ENCODE results near the gene NEURL1B.

NEURL1B gene

DNA sequence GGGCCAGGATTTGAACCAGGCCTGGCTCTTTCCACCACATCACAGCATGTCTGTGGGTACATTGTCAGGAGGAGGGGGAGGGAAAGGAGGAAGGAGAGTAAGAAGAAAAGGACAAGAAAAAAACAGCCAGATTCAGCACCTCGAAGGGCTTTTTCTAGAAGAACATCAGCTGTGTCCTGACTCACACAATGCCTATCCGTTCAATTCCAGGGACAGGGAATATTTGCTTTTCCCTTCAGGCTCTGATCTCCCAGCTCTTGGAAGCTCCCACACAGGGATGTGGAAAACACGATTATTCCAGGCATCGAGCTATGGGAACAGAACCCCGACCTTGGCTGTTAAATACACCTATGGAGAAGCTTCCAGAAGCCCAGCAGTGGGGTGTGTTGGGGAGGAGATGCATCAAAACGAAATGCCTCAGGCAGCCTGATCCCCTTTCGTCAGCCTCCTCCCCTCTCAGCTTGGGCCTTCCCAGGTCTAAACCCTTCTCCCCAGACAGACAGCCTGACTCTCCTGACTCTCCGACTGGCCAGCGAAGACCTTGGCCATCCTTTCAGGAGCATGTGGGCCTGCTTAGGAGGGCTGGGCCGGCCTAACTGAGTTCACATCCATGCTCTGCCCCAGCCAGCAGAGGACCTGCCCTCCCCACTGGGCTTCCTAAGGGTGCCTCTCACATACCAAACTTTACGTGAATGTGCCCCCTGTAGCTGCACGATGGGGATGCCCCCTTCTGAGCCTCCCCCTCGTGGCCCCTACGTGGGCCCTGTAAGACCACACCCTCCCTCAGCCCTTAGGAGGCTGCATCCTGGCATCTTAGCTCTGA is 54.4 kb downstream of the NEURL1B start:
- H3K27ac ChIP-seq (ENCODE audit: low read length): no peak overlapping the region
- H3K9ac ChIP-seq (ENCODE audit: low read length): no peak overlapping the region
- H3K4me3 ChIP-seq (ENCODE audit: low read length): no peak overlapping the region
- H3K4me1 ChIP-seq (ENCODE audit: control insufficient read depth, low read depth, low read length): peaks cover 21% of the 10 kb centered on the region
- peaks cover 9% of the 10 kb centered on the region for H3K27me3 ChIP-seq (ENCODE audit: control insufficient read depth, insufficient read depth, low read length)
- no peaks in the 10 kb centered on the region for H3K36me3 ChIP-seq (ENCODE audit: control insufficient read depth, low read depth, low read length)
- no peaks in the 10 kb centered on the region for H3K9me3 ChIP-seq (ENCODE audit: control insufficient read depth, low read depth, low read length)

DNA sequence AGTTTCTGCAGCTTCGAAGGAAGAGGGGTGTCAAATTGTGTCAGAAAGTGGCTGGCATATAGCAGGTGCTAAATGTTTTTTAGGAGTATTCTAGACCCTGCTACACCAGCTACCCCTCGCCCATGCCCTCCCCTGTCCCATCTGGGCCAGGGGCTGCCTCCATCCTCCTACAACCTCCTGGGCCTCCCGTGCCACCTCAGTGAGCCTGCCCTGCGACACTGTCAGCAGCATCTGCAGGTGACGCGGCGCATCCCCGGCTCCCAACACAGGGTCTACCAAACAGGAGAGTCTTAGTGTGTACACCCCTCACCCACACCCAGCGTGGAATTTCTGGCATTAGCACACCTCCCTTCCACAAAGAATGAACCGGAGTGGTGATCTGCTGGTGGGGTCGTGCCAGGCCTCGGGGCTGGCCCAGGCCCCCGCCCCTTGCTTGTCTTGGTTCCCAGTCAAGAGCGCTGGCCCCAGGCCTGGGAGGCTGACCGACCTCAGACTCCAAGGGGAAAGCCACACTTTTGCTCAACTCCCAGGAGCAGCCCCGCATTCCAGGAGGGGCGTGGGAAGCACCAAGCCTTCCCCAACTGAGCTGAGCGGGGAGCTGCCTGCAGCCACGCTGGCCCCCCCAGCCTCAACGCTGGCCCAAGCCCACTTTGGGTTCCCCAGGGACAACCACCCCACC is 55.2 kb downstream of the NEURL1B start:
- Histone ChIP-seq H3K9me3 (ENCODE audit: control insufficient read depth, low read depth, low read length) (no peaks in the 10 kb centered on the region), H3K27me3 (ENCODE audit: control insufficient read depth, insufficient read depth, low read length) (peaks cover 16% of the 10 kb centered on the region), H3K4me3 (ENCODE audit: low read length) (no peak overlapping the region), H3K9ac (ENCODE audit: low read length) (no peak overlapping the region), H3K4me1 (ENCODE audit: control insufficient read depth, low read depth, low read length) (peaks cover 27% of the 10 kb centered on the region), H3K36me3 (ENCODE audit: control insufficient read depth, low read depth, low read length) (no peaks in the 10 kb centered on the region), H3K27ac (ENCODE audit: low read length) (no peak overlapping the region)

DNA sequence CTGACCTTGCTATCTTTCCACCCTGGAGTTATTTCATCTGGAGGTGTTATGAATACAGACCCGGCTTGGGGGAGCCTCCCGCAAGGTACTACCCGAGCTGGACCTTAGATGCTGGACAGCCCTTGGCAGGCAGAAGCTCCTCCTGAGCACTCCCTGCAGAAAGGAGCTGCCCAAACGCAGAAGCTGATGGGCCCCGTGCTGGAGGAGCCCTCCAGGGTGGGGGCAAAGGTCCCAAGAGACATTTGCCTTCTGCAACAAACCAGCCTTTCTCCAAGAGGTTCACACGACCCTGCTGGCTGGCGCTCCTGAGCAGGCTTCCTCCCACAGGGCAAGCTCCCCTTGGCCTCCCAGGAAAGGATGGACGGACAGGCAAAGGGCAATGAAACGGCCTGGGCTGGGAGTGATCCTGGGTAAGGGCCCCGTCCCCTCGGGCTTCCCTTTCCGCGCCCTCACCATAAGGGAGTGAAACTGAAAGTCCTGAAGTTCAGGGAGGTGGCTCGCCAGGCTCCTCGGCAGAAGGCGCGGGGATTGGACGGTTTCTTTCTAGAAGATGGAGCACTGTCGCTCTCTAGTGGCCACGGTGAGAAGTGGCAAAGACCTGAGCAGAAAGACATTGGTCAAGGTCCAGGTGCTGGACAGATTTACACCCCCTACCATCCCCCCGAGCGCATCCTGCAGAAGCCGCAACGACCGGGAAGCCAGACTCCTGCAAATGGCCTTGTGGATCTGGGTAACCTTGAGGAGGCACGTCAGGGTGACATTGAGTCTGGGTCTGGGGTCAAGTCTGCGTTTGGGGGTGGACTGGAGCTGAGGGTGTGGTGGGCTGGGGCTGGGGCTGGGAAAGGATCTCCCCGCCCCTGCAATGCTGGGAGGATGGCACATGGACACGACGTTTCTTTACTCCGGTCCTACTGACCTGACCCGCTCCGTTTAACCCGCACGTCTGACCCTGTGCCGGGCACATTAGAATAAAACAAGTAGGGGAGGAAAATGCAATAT is 56.4 kb downstream of the NEURL1B start:
- peak overlapping the region; percentile 52 for H3K4me3 ChIP-seq (ENCODE audit: low read length)
- H3K27me3 ChIP-seq (ENCODE audit: control insufficient read depth, insufficient read depth, low read length): peaks cover 23% of the 10 kb centered on the region
- H3K9me3 ChIP-seq (ENCODE audit: control insufficient read depth, low read depth, low read length): no peaks in the 10 kb centered on the region
- no peaks in the 10 kb centered on the region for H3K36me3 ChIP-seq (ENCODE audit: control insufficient read depth, low read depth, low read length)
- peaks cover 27% of the 10 kb centered on the region for H3K4me1 ChIP-seq (ENCODE audit: control insufficient read depth, low read depth, low read length)
- H3K27ac ChIP-seq (ENCODE audit: low read length): no peak overlapping the region
- H3K9ac ChIP-seq (ENCODE audit: low read length): no peak overlapping the region

DNA sequence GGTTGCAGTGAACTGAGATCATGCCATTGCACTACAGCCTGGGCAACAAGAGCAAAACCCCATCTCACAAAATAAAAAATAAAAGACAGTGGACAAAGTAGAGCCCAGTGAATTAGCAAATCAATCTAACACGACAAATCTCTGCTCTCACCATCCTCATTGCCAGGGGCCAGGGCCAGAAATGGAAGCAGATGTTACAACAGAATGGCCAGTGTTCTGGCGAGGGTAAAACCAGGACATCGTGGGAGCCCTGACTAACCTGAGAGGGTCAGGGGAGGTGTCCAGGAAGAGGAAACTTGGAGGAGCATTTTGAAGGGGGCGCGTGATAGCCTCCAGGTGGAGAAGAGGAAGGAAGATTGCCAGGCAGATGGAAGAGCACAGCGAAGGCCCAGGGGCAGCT is 58.4 kb downstream of the NEURL1B start:
- peaks cover 24% of the 10 kb centered on the region for H3K4me1 ChIP-seq (ENCODE audit: control insufficient read depth, low read depth, low read length)
- peaks cover 23% of the 10 kb centered on the region for H3K27me3 ChIP-seq (ENCODE audit: control insufficient read depth, insufficient read depth, low read length)
- H3K9ac ChIP-seq (ENCODE audit: low read length): no peak overlapping the region

DNA sequence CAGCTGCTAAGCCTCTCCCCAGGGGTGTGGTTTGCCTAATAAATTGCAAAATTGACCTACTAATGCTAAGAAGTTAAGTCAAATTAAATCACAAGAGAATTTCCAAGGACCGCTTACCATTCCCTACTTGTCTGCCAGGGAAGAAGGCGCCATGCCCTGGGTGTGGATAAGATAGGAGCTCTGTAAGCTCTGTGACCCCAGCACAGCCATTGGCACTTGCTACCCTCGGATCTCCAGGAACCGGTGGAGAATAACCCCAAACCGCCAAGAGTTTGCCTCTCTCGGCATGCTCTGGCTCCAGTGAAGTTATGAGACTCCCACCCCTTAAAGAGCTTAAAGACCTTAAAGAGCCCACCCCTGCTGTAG is 58.9 kb downstream of the NEURL1B start:
- Histone ChIP-seq H3K4me1 (ENCODE audit: control insufficient read depth, low read depth, low read length) (peaks cover 18% of the 10 kb centered on the region), H3K27me3 (ENCODE audit: control insufficient read depth, insufficient read depth, low read length) (peaks cover 23% of the 10 kb centered on the region), H3K9me3 (ENCODE audit: control insufficient read depth, low read depth, low read length) (no peaks in the 10 kb centered on the region), H3K4me3 (ENCODE audit: low read length) (peak overlapping the region; percentile 52), H3K36me3 (ENCODE audit: control insufficient read depth, low read depth, low read length) (no peaks in the 10 kb centered on the region), H3K27ac (ENCODE audit: low read length) (no peak overlapping the region), H3K9ac (ENCODE audit: low read length) (no peak overlapping the region)

More for the DNA sequence above, 58.4 kb downstream of the NEURL1B start:
- no peaks in the 10 kb centered on the region for H3K9me3 ChIP-seq (ENCODE audit: control insufficient read depth, low read depth, low read length)
- no peaks in the 10 kb centered on the region for H3K36me3 ChIP-seq (ENCODE audit: control insufficient read depth, low read depth, low read length)
- no peak overlapping the region for H3K27ac ChIP-seq (ENCODE audit: low read length)
- H3K4me3 ChIP-seq (ENCODE audit: low read length): no peak overlapping the region

DNA sequence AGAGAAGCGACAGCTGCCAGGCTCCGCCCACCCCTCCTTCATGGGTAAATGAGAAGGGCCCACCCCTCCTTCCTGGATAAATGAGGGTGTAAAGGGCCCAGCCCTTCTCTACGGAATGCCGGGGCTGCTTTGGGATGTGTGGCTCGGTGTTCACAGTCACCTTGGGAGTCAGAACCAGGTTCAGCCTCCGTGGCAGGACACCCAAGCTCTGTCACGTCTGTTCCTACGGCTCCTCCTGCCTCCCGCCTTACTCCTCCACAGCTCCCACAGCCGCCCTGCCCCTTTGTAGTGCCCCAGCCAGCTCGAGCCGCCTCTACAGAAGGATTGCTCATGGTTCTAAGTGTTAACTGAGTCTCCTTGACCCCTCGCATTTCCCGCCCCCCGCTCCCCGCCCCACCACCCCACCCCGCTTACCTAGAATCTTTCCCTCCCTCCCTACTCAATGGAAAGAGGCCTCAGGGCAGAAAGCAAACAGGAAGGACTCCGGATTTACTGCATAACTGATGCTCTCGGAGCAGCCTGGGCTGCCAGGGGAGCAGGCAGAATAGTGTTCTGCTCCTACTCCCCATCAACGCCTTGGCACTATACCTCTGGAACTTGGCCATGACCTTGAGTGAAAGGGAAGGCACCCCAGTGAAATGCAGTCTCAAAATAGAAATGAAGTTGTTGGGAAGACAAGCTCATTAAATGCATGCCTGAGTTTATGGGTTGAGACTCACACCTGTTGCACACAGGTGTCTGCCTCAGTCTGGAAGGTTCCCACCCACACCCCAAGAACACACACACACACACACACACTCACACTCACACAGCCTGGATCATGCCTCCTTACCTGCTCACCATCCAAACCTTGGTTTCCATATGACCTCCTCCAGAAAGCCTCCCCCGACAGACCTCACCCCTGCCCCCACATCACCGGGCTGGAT is 59.6 kb downstream of the NEURL1B start:
- Histone ChIP-seq H3K9ac (ENCODE audit: low read length) (no peak overlapping the region), H3K27me3 (ENCODE audit: control insufficient read depth, insufficient read depth, low read length) (peaks cover 23% of the 10 kb centered on the region), H3K36me3 (ENCODE audit: control insufficient read depth, low read depth, low read length) (no peaks in the 10 kb centered on the region), H3K9me3 (ENCODE audit: control insufficient read depth, low read depth, low read length) (no peaks in the 10 kb centered on the region), H3K27ac (ENCODE audit: low read length) (no peak overlapping the region), H3K4me1 (ENCODE audit: control insufficient read depth, low read depth, low read length) (peaks cover 14% of the 10 kb centered on the region), H3K4me3 (ENCODE audit: low read length) (peak overlapping the region; percentile 52)

DNA sequence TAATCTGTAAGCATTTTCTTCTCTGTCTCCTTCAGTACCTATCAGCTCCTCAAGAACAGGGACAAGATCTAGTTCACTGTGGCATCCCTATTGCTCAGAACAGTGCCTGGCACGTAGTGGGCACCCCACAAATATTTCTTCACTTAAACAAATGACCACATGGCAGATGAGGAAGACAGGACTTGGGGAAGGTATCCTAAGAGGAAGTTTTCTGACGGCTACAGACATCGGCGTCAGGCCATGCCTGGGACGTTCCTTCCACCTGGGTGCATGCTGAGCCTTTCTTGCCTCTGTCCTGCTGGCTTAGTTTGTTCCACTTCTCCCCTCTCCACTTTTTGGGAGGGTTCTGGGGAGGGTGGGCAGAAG is 60.2 kb downstream of the NEURL1B start:
- Histone ChIP-seq H3K27ac (ENCODE audit: low read length) (no peak overlapping the region), H3K9me3 (ENCODE audit: control insufficient read depth, low read depth, low read length) (no peaks in the 10 kb centered on the region), H3K9ac (ENCODE audit: low read length) (no peak overlapping the region), H3K27me3 (ENCODE audit: control insufficient read depth, insufficient read depth, low read length) (peaks cover 23% of the 10 kb centered on the region), H3K4me3 (ENCODE audit: low read length) (no peak overlapping the region), H3K4me1 (ENCODE audit: control insufficient read depth, low read depth, low read length) (peaks cover 14% of the 10 kb centered on the region), H3K36me3 (ENCODE audit: control insufficient read depth, low read depth, low read length) (no peaks in the 10 kb centered on the region)

DNA sequence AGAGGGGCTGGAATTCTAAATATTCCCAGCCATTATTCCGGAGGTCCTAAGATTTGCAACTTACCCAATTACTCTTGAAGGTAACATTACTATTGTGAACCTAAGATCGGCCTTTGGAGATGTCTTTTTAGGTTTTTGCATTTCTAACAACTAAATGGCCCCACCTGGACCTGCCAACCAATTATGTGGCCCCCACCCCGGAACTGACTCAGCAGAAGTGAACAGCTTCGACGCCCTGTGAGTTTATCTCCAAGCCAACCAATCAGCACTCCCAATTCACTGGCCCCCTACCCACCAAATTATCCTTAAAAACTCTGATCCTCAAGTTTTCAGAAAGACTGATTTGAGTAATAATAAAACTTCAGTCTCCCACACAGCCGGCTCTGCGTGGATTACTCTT is 62.9 kb downstream of the NEURL1B start:
- no peaks in the 10 kb centered on the region for H3K36me3 ChIP-seq (ENCODE audit: control insufficient read depth, low read depth, low read length)
- no peak overlapping the region for H3K4me3 ChIP-seq (ENCODE audit: low read length)
- H3K27ac ChIP-seq (ENCODE audit: low read length): no peak overlapping the region
- no peak overlapping the region for H3K9ac ChIP-seq (ENCODE audit: low read length)
- H3K27me3 ChIP-seq (ENCODE audit: control insufficient read depth, insufficient read depth, low read length): peaks cover 14% of the 10 kb centered on the region
- no peaks in the 10 kb centered on the region for H3K9me3 ChIP-seq (ENCODE audit: control insufficient read depth, low read depth, low read length)
- H3K4me1 ChIP-seq (ENCODE audit: control insufficient read depth, low read depth, low read length): peaks cover 9% of the 10 kb centered on the region

DNA sequence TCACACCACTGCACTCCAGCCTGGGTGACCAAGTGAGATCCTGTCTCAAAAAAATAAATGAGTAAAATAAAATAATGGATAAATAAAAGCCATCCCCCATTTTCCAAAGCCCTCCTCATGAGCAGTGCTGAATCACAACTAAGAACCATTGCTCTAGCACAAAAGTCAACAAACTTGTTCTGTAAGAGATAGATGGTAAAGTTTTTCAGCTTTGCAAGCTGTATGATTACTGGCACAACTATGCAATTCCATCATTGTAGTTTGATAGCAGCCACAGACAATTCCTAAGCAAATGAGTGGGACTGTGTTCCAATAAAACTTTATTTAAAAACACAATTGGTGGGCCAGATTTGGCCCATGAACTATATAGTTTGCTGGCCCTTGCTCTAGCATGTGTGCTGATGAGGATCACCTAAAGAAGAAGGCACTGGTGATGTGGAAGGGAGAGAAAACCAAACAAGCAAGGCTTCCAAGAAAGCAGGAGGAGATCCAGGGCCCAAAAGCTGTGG is 64.6 kb downstream of the NEURL1B start:
- Histone ChIP-seq H3K9me3 (ENCODE audit: control insufficient read depth, low read depth, low read length) (no peaks in the 10 kb centered on the region), H3K4me1 (ENCODE audit: control insufficient read depth, low read depth, low read length) (peaks cover 6% of the 10 kb centered on the region), H3K9ac (ENCODE audit: low read length) (no peak overlapping the region), H3K36me3 (ENCODE audit: control insufficient read depth, low read depth, low read length) (no peaks in the 10 kb centered on the region), H3K27ac (ENCODE audit: low read length) (no peak overlapping the region), H3K4me3 (ENCODE audit: low read length) (no peak overlapping the region), H3K27me3 (ENCODE audit: control insufficient read depth, insufficient read depth, low read length) (peaks cover 14% of the 10 kb centered on the region)

DNA sequence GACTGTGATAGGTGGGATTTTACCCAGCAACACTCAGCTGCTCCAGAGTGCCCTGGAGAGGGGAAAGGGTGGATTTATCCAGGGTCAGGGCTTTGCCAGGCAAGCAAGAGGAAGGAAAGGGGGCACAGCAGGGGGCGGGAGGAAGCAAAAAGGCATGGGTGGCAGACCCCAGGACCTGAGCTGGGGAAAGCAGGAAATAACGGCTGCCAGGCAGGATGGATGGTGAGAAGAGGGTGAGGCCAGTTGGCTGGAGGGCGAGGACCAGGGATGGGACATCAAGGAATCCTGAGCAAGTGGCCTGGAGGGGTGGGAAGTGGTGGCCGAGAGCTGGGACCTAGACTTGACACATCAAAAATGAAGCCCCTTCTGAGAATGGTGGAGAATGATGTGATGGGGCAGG is 65.7 kb downstream of the NEURL1B start:
- no peak overlapping the region for H3K27ac ChIP-seq (ENCODE audit: low read length)
- H3K36me3 ChIP-seq (ENCODE audit: control insufficient read depth, low read depth, low read length): no peaks in the 10 kb centered on the region
- H3K9ac ChIP-seq (ENCODE audit: low read length): no peak overlapping the region
- no peaks in the 10 kb centered on the region for H3K9me3 ChIP-seq (ENCODE audit: control insufficient read depth, low read depth, low read length)
- H3K27me3 ChIP-seq (ENCODE audit: control insufficient read depth, insufficient read depth, low read length): peaks cover 2% of the 10 kb centered on the region
- H3K4me3 ChIP-seq (ENCODE audit: low read length): no peak overlapping the region
- H3K4me1 ChIP-seq (ENCODE audit: control insufficient read depth, low read depth, low read length): no peaks in the 10 kb centered on the region
